ENCODE data around the gene PTPRG. TPM values are rescaled to one million over a fixed set of nuclear protein-coding genes. Genes with fewer than 3 reads are reported as not detected.
"Not testable (repeated sequence)": the region's sequence is repeated elsewhere in the genome, so short reads cannot be mapped to it uniquely, and the experiment has no call there.

PTPRG gene
- total and polyA plus RNA-seq, 2 experiments from 2014 or later = 11.5 to 39.6 TPM

GRCh38 chr3:61697301-61697700, 135.9 kb downstream of the PTPRG start:
- Histone ChIP-seq H3K4me1 (ENCODE audit: insufficient read depth) (no peaks in the 10 kb centered on the region), H3K79me2 (ENCODE audit: insufficient read depth) (peaks cover 23% of the 10 kb centered on the region), H3F3A (ENCODE audit: insufficient read depth) (no peaks in the 10 kb centered on the region), H3K4me3 (no peak overlapping the region), H3K27ac (no peak overlapping the region), H3K36me3 (ENCODE audit: low read depth) (no peaks in the 10 kb centered on the region), H2AFZ (no peak overlapping the region), H4K20me1 (ENCODE audit: insufficient read depth) (no peaks in the 10 kb centered on the region), H3K9ac (no peak overlapping the region), H3K9me2 (ENCODE audit: insufficient read depth) (no peaks in the 10 kb centered on the region), H3K9me3 (ENCODE audit: low read depth) (no peaks in the 10 kb centered on the region), H3K27me3 (replicated peaks; ENCODE audit: insufficient read depth) (no peaks in the 10 kb centered on the region), H3K4me2 (ENCODE audit: unreplicated experiment) (no peak overlapping the region)
- no peak for DNase-seq
- in situ Hi-C loops (cut with MboI) = no loop called here
- TF ChIP-seq EZH2phosphoT487 (IDR thresholded peaks at IDR 0.05; ENCODE audit: insufficient read depth, low read depth) (no peak), EZH2 (IDR thresholded peaks at IDR 0.05; ENCODE audit: insufficient read depth, poor library complexity, severe bottlenecking) (no peak)
- 84 to 85% methylated on average over 2 of the region's 2 CpGs for WGBS, 2 experiments (ENCODE audit: low coverage in 1 of 2, low lambda C conversion rate in 2 of 2, missing lambda C conversion rate in 2 of 2)

GRCh38 chr3:61698278-61699072, 137.1 kb downstream of the PTPRG start:
- H3K9ac ChIP-seq; H3K4me3 ChIP-seq; H3K9me3 ChIP-seq (ENCODE audit: low read depth); H3K4me2 ChIP-seq (ENCODE audit: unreplicated experiment); H3K9me2 ChIP-seq (ENCODE audit: insufficient read depth); H2AFZ ChIP-seq; H3K4me1 ChIP-seq (ENCODE audit: insufficient read depth); H3K27me3 ChIP-seq (replicated peaks; ENCODE audit: insufficient read depth); H4K20me1 ChIP-seq (ENCODE audit: insufficient read depth); H3K27ac ChIP-seq; DNase-seq; H3F3A ChIP-seq (ENCODE audit: insufficient read depth); in situ Hi-C loops (cut with MboI); H3K36me3 ChIP-seq (ENCODE audit: low read depth): not testable (repeated sequence)
- peaks cover 23% of the 10 kb centered on the region for H3K79me2 ChIP-seq (ENCODE audit: insufficient read depth)
- 96 to 98% methylated on average over 3 of the region's 3 CpGs for WGBS, 2 experiments (ENCODE audit: low coverage in 1 of 2, low lambda C conversion rate in 2 of 2, missing lambda C conversion rate in 2 of 2)

GRCh38 chr3:61699622-61700021, 138.3 kb downstream of the PTPRG start:
- in situ Hi-C loops (cut with MboI) = no loop called here
- no peak overlapping the region for H3K9ac ChIP-seq

GRCh38 chr3:61701011-61701410, 139.6 kb downstream of the PTPRG start:
- Histone ChIP-seq H3K4me3 (no peak overlapping the region), H3K9me3 (ENCODE audit: low read depth) (no peaks in the 10 kb centered on the region), H3K36me3 (ENCODE audit: low read depth) (no peaks in the 10 kb centered on the region), H3K79me2 (ENCODE audit: insufficient read depth) (peaks cover 29% of the 10 kb centered on the region), H3K4me1 (ENCODE audit: insufficient read depth) (no peaks in the 10 kb centered on the region), H3K27me3 (replicated peaks; ENCODE audit: insufficient read depth) (no peaks in the 10 kb centered on the region), H3K9ac (no peak overlapping the region), H2AFZ (no peak overlapping the region), H3K27ac (no peak overlapping the region), H3F3A (ENCODE audit: insufficient read depth) (no peaks in the 10 kb centered on the region), H3K9me2 (ENCODE audit: insufficient read depth) (no peaks in the 10 kb centered on the region), H4K20me1 (ENCODE audit: insufficient read depth) (no peaks in the 10 kb centered on the region), H3K4me2 (ENCODE audit: unreplicated experiment) (no peak overlapping the region)
- in situ Hi-C loops (cut with MboI) = no loop called here
- no peak for TF ChIP-seq EZH2phosphoT487 (IDR thresholded peaks at IDR 0.05; ENCODE audit: insufficient read depth, low read depth)
- TF ChIP-seq EZH2 (IDR thresholded peaks at IDR 0.05; ENCODE audit: insufficient read depth, poor library complexity, severe bottlenecking) = no peak
- no peak for DNase-seq
- 100% methylated on average over 1 of the region's 1 CpG for WGBS, 2 experiments (ENCODE audit: low coverage in 1 of 2, low lambda C conversion rate in 2 of 2, missing lambda C conversion rate in 2 of 2)

More at GRCh38 chr3:61699622-61700021, 138.3 kb downstream of the PTPRG start:
- Histone ChIP-seq H4K20me1 (ENCODE audit: insufficient read depth) (no peaks in the 10 kb centered on the region), H2AFZ (no peak overlapping the region), H3K79me2 (ENCODE audit: insufficient read depth) (peaks cover 29% of the 10 kb centered on the region), H3K9me2 (ENCODE audit: insufficient read depth) (no peaks in the 10 kb centered on the region), H3K9me3 (ENCODE audit: low read depth) (no peaks in the 10 kb centered on the region), H3K27ac (no peak overlapping the region), H3F3A (ENCODE audit: insufficient read depth) (no peaks in the 10 kb centered on the region), H3K4me2 (ENCODE audit: unreplicated experiment) (no peak overlapping the region), H3K4me1 (ENCODE audit: insufficient read depth) (no peaks in the 10 kb centered on the region), H3K27me3 (replicated peaks; ENCODE audit: insufficient read depth) (no peaks in the 10 kb centered on the region), H3K36me3 (ENCODE audit: low read depth) (no peaks in the 10 kb centered on the region), H3K4me3 (no peak overlapping the region)
- DNase-seq = no peak
- no peak for TF ChIP-seq EZH2 (IDR thresholded peaks at IDR 0.05; ENCODE audit: insufficient read depth, poor library complexity, severe bottlenecking)
- no peak for TF ChIP-seq EZH2phosphoT487 (IDR thresholded peaks at IDR 0.05; ENCODE audit: insufficient read depth, low read depth)

- no peaks in the 10 kb centered on the region for H3K36me3 ChIP-seq (ENCODE audit: low read depth)
- no peaks in the 10 kb centered on the region for H3K4me1 ChIP-seq (ENCODE audit: insufficient read depth)
- no peak for DNase-seq
- no peak for TF ChIP-seq EZH2phosphoT487 (IDR thresholded peaks at IDR 0.05; ENCODE audit: insufficient read depth, low read depth)
- TF ChIP-seq EZH2 (IDR thresholded peaks at IDR 0.05; ENCODE audit: insufficient read depth, poor library complexity, severe bottlenecking) = no peak
- peaks cover 32% of the 10 kb centered on the region for H3K79me2 ChIP-seq (ENCODE audit: insufficient read depth)
- no peak overlapping the region for H3K4me2 ChIP-seq (ENCODE audit: unreplicated experiment)
- no peaks in the 10 kb centered on the region for H3K9me3 ChIP-seq (ENCODE audit: low read depth)
- no peaks in the 10 kb centered on the region for H3K27me3 ChIP-seq (replicated peaks; ENCODE audit: insufficient read depth)
- H3K9me2 ChIP-seq (ENCODE audit: insufficient read depth) = no peaks in the 10 kb centered on the region
- H4K20me1 ChIP-seq (ENCODE audit: insufficient read depth) = no peaks in the 10 kb centered on the region
- in situ Hi-C loops (cut with MboI) = no loop called here
- H3K27ac ChIP-seq = no peak overlapping the region
- H2AFZ ChIP-seq = no peak overlapping the region
- 79% methylated on average over 4 of the region's 4 CpGs for WGBS, 2 experiments (ENCODE audit: low coverage in 1 of 2, low lambda C conversion rate in 2 of 2, missing lambda C conversion rate in 2 of 2)
- H3K4me3 ChIP-seq = no peak overlapping the region
- no peak overlapping the region for H3K9ac ChIP-seq
- no peaks in the 10 kb centered on the region for H3F3A ChIP-seq (ENCODE audit: insufficient read depth)
Measured at GRCh38 chr3:61702453-61702852, 141.1 kb downstream of the PTPRG start.

Measured in GM23248 (cell line).